GM06990 (cell line): Measurements from ENCODE around the gene CACNA1C.

Experiments
- DNase-seq: peaks from one replicate; pipeline ENCODE4 v3.0.0-alpha.2; 2011; ENCODE audit not compliant: insufficient read length; ENCODE audit errors: extremely low read depth
- H3K27me3 ChIP-seq: replicated peaks from 2 replicates; pipeline ENCODE4 v1.6.0; 2011; ENCODE audit warnings: low read length; ENCODE audit not compliant: control insufficient read depth, insufficient read depth
- H3K36me3 ChIP-seq: 2 replicates; pipeline ENCODE4 v1.5.1; 2011; ENCODE audit warnings: low read length; ENCODE audit not compliant: control insufficient read depth, insufficient read depth
- H3K4me3 ChIP-seq: replicated peaks from 2 replicates; pipeline ENCODE4 v1.5.1; 2011; ENCODE audit warnings: low read depth, mild to moderate bottlenecking, control low read depth, low read length
- CTCF ChIP-seq: IDR thresholded peaks from 2 replicates; pipeline ENCODE4 v1.5.1; 2011; ENCODE audit warnings: low read length, control low read depth, mild to moderate bottlenecking, inconsistent platforms; ENCODE audit not compliant: insufficient read depth, poor library complexity, severe bottlenecking

Gene CACNA1C

GRCh38 chr12:2076728-2077127 is 23.9 kb downstream of the CACNA1C start:
- no peaks in the 10 kb centered on the region for H3K36me3 ChIP-seq
- no peak overlapping the region for H3K4me3 ChIP-seq
- no peak for TF ChIP-seq CTCF
- H3K27me3 ChIP-seq: peaks cover 2% of the 10 kb centered on the region; the same call in 1 of the 2 replicates
- DNase-seq: no peak

- H3K4me3 ChIP-seq: no peak overlapping the region
- H3K27me3 ChIP-seq: peaks cover 3% of the 10 kb centered on the region
- H3K36me3 ChIP-seq: no peaks in the 10 kb centered on the region
- DNase-seq: no peak
- TF ChIP-seq CTCF: no peak
These were observed 27.8 kb downstream of the CACNA1C start for GRCh38 chr12:2080604-2081003.

- DNase-seq: no peak
- Histone ChIP-seq H3K4me3 (no peak overlapping the region), H3K36me3 (no peaks in the 10 kb centered on the region), H3K27me3 (peaks cover 1% of the 10 kb centered on the region; the same call in 1 of the 2 replicates)
- TF ChIP-seq CTCF: no peak
These were observed 29.5 kb downstream of the CACNA1C start for GRCh38 chr12:2082321-2082720.

- DNase-seq: no peak
- H3K27me3 ChIP-seq: peaks cover 1% of the 10 kb centered on the region; the same call in 1 of the 2 replicates
These were observed 30.2 kb downstream of the CACNA1C start for GRCh38 chr12:2083008-2083407.

GRCh38 chr12:2083561-2083960 is 30.8 kb downstream of the CACNA1C start:
- peaks cover 1% of the 10 kb centered on the region; the same call in 1 of the 2 replicates for H3K27me3 ChIP-seq
- H3K4me3 ChIP-seq: no peak overlapping the region
- DNase-seq: no peak
- H3K36me3 ChIP-seq: no peaks in the 10 kb centered on the region
- TF ChIP-seq CTCF: no peak

More at GRCh38 chr12:2083008-2083407, 30.2 kb downstream of the CACNA1C start:
- Histone ChIP-seq H3K36me3 (no peaks in the 10 kb centered on the region), H3K4me3 (no peak overlapping the region)
- no peak for TF ChIP-seq CTCF
